ENCODE results near the gene EFNA3. TPM values are rescaled to one million over a fixed set of nuclear protein-coding genes. Genes with fewer than 3 reads are reported as not detected.
A peak's percentile ranks its signal among the peaks of the same experiment; 100 is the strongest.

The EFNA3 gene
- polyA plus RNA-seq, 3 donors, result 0.45 to 1.7 (median 0.92) TPM

DNA sequence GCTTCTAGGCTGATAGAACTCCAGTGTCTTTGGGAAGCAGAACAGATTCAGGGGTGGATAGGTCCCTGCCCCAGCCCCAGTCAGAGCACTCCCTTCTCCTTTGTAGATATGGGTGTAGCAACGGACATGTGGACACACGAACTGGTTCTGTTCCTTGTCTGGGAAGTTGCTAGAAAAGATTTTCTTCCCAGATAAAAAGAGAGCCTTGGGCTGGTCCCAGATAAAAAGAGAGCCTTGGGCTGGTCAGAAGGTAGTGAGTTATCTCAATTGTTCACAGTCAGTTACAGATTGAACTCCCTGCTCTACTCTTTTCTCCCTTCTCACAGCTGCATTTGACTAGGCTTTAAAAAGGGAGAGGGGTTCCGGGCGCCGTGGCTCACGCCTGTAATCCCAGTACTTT, 41.6 kb downstream of the EFNA3 start:
- H2AFZ ChIP-seq (ENCODE audit: insufficient read depth, low read depth, low read length, poor library complexity, severe bottlenecking), result no peak overlapping the region
- no peak overlapping the region for H3K4me2 ChIP-seq (replicated peaks; ENCODE audit: extremely low read depth, low read length, poor library complexity, severe bottlenecking)
- intact Hi-C loops (cut with micrococcal nuclease), result no loop called here
- no peak overlapping the region for H3K4me3 Mint-ChIP-seq
- H3K27ac Mint-ChIP-seq, result no peak overlapping the region
- no peaks in the 10 kb centered on the region for H3K36me3 ChIP-seq (replicated peaks in 1 of 2; ENCODE audit: control insufficient read depth in 1 of 2, insufficient read depth in 2 of 2, low read length in 2 of 2)
- H3K27me3 Mint-ChIP-seq (ENCODE audit: low read depth in 3 of 3), result peaks cover 10 to 46% (median 24%) of the 10 kb centered on the region in 3 donors
- no peaks in the 10 kb centered on the region for H4K20me1 ChIP-seq (ENCODE audit: insufficient read depth, low read length)
- TF ChIP-seq CTCF (IDR thresholded peaks at IDR 0.05), result no peak
- H3K4me1 Mint-ChIP-seq, result no peaks in the 10 kb centered on the region
- no peak for DNase-seq
- peaks cover 0 to 14% of the 10 kb centered on the region in 2 donors for H3K27me3 ChIP-seq (ENCODE audit: control insufficient read depth in 2 of 2, insufficient read depth in 2 of 2, low read length in 2 of 2)
- H3K9me3 Mint-ChIP-seq, result peaks cover 0 to 1% (median 0%) of the 10 kb centered on the region in 7 donors
- no peak overlapping the region for H3K27ac ChIP-seq (ENCODE audit: low read depth in 1 of 2, low read length in 2 of 2)
- no CpG with 5 or more reads among the region's 6 CpGs for WGBS (ENCODE audit: insufficient coverage)
- H3K4me1 ChIP-seq (ENCODE audit: control insufficient read depth in 1 of 2, insufficient read depth in 2 of 2, low read length in 2 of 2), result no peaks in the 10 kb centered on the region
- H3K9me3 ChIP-seq (replicated peaks in 1 of 2; ENCODE audit: control insufficient read depth in 1 of 2, insufficient read depth in 1 of 2, low read length in 2 of 2), result no peaks in the 10 kb centered on the region
- H3K4me3 ChIP-seq (replicated peaks in 1 of 3; ENCODE audit: low read depth in 2 of 3, low read length in 3 of 3), result no peak overlapping the region
- H3K9ac ChIP-seq (ENCODE audit: insufficient read depth, low read length, poor library complexity, severe bottlenecking), result no peak overlapping the region
- H3K79me2 ChIP-seq (ENCODE audit: insufficient read depth, low read length), result no peaks in the 10 kb centered on the region
- no peaks in the 10 kb centered on the region for H3K36me3 Mint-ChIP-seq

- H3K79me2 ChIP-seq (ENCODE audit: insufficient read depth, low read length), result no peaks in the 10 kb centered on the region
- WGBS (ENCODE audit: insufficient coverage), result 96% methylated on average over 2 of the region's 2 CpGs
- H2AFZ ChIP-seq (ENCODE audit: insufficient read depth, low read depth, low read length, poor library complexity, severe bottlenecking), result no peak overlapping the region
- H3K9me3 ChIP-seq (replicated peaks in 1 of 2; ENCODE audit: control insufficient read depth in 1 of 2, insufficient read depth in 1 of 2, low read length in 2 of 2), result no peaks in the 10 kb centered on the region
- Mint-ChIP-seq H3K36me3 (no peaks in the 10 kb centered on the region), H3K4me3 (no peak overlapping the region), H3K4me1 (peaks cover under 1% of the 10 kb centered on the region), H3K9me3 (peaks cover 0 to 5% (median 0%) of the 10 kb centered on the region in 7 donors), H3K27ac (peak overlapping the region in 1 of 7 donors; percentile 6), H3K27me3 (ENCODE audit: low read depth in 3 of 3) (peaks cover 20 to 56% (median 32%) of the 10 kb centered on the region in 3 donors)
- H3K4me1 ChIP-seq (ENCODE audit: control insufficient read depth in 1 of 2, insufficient read depth in 2 of 2, low read length in 2 of 2), result no peaks in the 10 kb centered on the region
- no peak for DNase-seq
- H3K9ac ChIP-seq (ENCODE audit: insufficient read depth, low read length, poor library complexity, severe bottlenecking), result no peak overlapping the region
- H3K4me3 ChIP-seq (replicated peaks in 1 of 3; ENCODE audit: low read depth in 2 of 3, low read length in 3 of 3), result no peak overlapping the region
- intact Hi-C loops (cut with micrococcal nuclease), result no loop called here
- no peaks in the 10 kb centered on the region for H4K20me1 ChIP-seq (ENCODE audit: insufficient read depth, low read length)
- no peak overlapping the region for H3K27ac ChIP-seq (ENCODE audit: low read depth in 1 of 2, low read length in 2 of 2)
- H3K36me3 ChIP-seq (replicated peaks in 1 of 2; ENCODE audit: control insufficient read depth in 1 of 2, insufficient read depth in 2 of 2, low read length in 2 of 2), result no peaks in the 10 kb centered on the region
- H3K4me2 ChIP-seq (replicated peaks; ENCODE audit: extremely low read depth, low read length, poor library complexity, severe bottlenecking), result no peak overlapping the region
- H3K27me3 ChIP-seq (ENCODE audit: control insufficient read depth in 2 of 2, insufficient read depth in 2 of 2, low read length in 2 of 2), result peaks cover 8 to 24% of the 10 kb centered on the region in 2 donors
- TF ChIP-seq CTCF (IDR thresholded peaks at IDR 0.05), result no peak
Measured at GRCh38 chr1:155121249-155121648, 42.6 kb downstream of the EFNA3 start.

All from CD14-positive monocyte (primary cell).